Sigmoid colon (tissue), 6 donors: ENCODE results near the gene TARP.

ENCODE experiments used
- DNase-seq: peaks from one replicate; pipeline ENCODE4 v3.0.0-alpha.2; 2019
- H3K27ac ChIP-seq, 4 donors: fragments of 200-600 bp; sonication (generic); one replicate each; pipeline ENCODE4 v1.5.1; 2016 to 2019; ENCODE audit warnings: mild to moderate bottlenecking in 1 of 4
- H3K27me3 ChIP-seq, 3 donors: fragments of 200-600 bp; sonication (generic); one replicate each; pipeline ENCODE4 v1.5.1; 2019; ENCODE audit warnings: mild to moderate bottlenecking in 1 of 3
- H3K36me3 ChIP-seq, 4 donors: fragments of 200-600 bp; sonication (generic); one replicate each; pipeline ENCODE4 v1.5.1; 2016 to 2019
- H3K4me1 ChIP-seq, 4 donors: fragments of 200-600 bp; sonication (generic); one replicate each; pipeline ENCODE4 v1.5.1; 2017 to 2019
- H3K4me3 ChIP-seq, 4 donors: fragments of 200-600 bp; sonication (generic); one replicate each; pipeline ENCODE4 v1.5.1; 2017 to 2019; ENCODE audit warnings: mild to moderate bottlenecking in 2 of 4, moderate library complexity in 1 of 4
- H3K9me3 ChIP-seq, 4 donors: fragments of 200-600 bp in 3 of 4; sonication (generic) in 3 of 4; one replicate each; pipeline versions ENCODE4 v1.5.1 to v1.6.1; 2013 to 2019
- CTCF ChIP-seq, 4 experiments: fragments of 450-650 bp in 3 of 4; fragments of 200-600 bp in 1 of 4; IDR thresholded peaks; one replicate each; pipeline ENCODE4 v1.5.1; 2016 to 2019; ENCODE audit warnings: antibody characterized with exemption in 4 of 4, mild to moderate bottlenecking in 3 of 4, moderate library complexity in 2 of 4
- EP300 ChIP-seq, 4 donors: sonication (generic); formaldehyde crosslinking; IDR thresholded peaks; one replicate each; pipeline ENCODE4 v1.6.1; 2017; ENCODE audit warnings: antibody characterized with exemption in 4 of 4
- POLR2A ChIP-seq, 2 donors: fragments of 450-650 bp; IDR thresholded peaks; one replicate each; pipeline ENCODE4 v1.6.1; 2016; ENCODE audit warnings: antibody characterized with exemption in 2 of 2, mild to moderate bottlenecking in 2 of 2, moderate library complexity in 2 of 2
- POLR2AphosphoS5 ChIP-seq, 4 donors: sonication (generic); formaldehyde crosslinking; IDR thresholded peaks; one replicate each; pipeline ENCODE4 v1.6.1; 2017; ENCODE audit warnings: antibody characterized with exemption in 4 of 4
- WGBS, 2 donors: extraction: QIAGEN DNeasy Blood & Tissue Kit; methylation state at CpG; one replicate each; pipeline ENCODE4 v1.1.7; 2013; 5-methylcytosine and 5-hydroxymethylcytosine counted together
- intact Hi-C: fragments of 100-400 bp; cut with DNase I; formaldehyde crosslinking; loops from one replicate; pipeline ENCODE4 v1.15.1; 2023
- donor health status: healthy with polysubstance abuse.
- donor health status: healthy.

The TARP gene

GRCh38 chr7:38303866-38304265 is 30.4 kb upstream of the TARP start:
- 86 to 88% methylated on average over 2 of the region's 2 CpGs for WGBS, 2 donors
- DNase-seq: no peak

GRCh38 chr7:38300175-38300574 is 26.7 kb upstream of the TARP start:
- no peaks in the 10 kb centered on the region for H3K4me1 ChIP-seq
- intact Hi-C loops: no loop called here
- no peak for DNase-seq
- no peak overlapping the region for H3K4me3 ChIP-seq
- H3K27ac ChIP-seq: no peak overlapping the region
- no peaks in the 10 kb centered on the region for H3K36me3 ChIP-seq
- TF ChIP-seq CTCF (IDR thresholded peaks at IDR 0.05): no peak
- no peak for TF ChIP-seq POLR2A (IDR thresholded peaks at IDR 0.05)
- no peak for TF ChIP-seq EP300 (IDR thresholded peaks at IDR 0.05)
- no peak for TF ChIP-seq POLR2AphosphoS5 (IDR thresholded peaks at IDR 0.05)
- WGBS, 2 donors: 55 to 63% methylated on average over 8 of the region's 8 CpGs
- H3K9me3 ChIP-seq: no peaks in the 10 kb centered on the region
- no peaks in the 10 kb centered on the region for H3K27me3 ChIP-seq

More at GRCh38 chr7:38303866-38304265, 30.4 kb upstream of the TARP start:
- no peaks in the 10 kb centered on the region for H3K36me3 ChIP-seq
- H3K9me3 ChIP-seq: no peaks in the 10 kb centered on the region
- no peak overlapping the region for H3K4me3 ChIP-seq
- intact Hi-C loops: no loop called here
- TF ChIP-seq CTCF (IDR thresholded peaks at IDR 0.05) (no peak), EP300 (IDR thresholded peaks at IDR 0.05) (no peak), POLR2A (IDR thresholded peaks at IDR 0.05) (no peak), POLR2AphosphoS5 (IDR thresholded peaks at IDR 0.05) (no peak)
- H3K27me3 ChIP-seq: no peaks in the 10 kb centered on the region
- H3K4me1 ChIP-seq: no peaks in the 10 kb centered on the region
- no peak overlapping the region for H3K27ac ChIP-seq

- Histone ChIP-seq H3K27ac (no peak overlapping the region), H3K9me3 (no peaks in the 10 kb centered on the region), H3K4me3 (no peak overlapping the region), H3K36me3 (no peaks in the 10 kb centered on the region), H3K4me1 (no peaks in the 10 kb centered on the region), H3K27me3 (no peaks in the 10 kb centered on the region)
- WGBS, 2 donors: 81 to 83% methylated on average over 9 of the region's 9 CpGs
- intact Hi-C loops: no loop called here
- TF ChIP-seq POLR2A (IDR thresholded peaks at IDR 0.05) (no peak), POLR2AphosphoS5 (IDR thresholded peaks at IDR 0.05) (no peak), EP300 (IDR thresholded peaks at IDR 0.05) (no peak), CTCF (IDR thresholded peaks at IDR 0.05) (no peak)
- DNase-seq: no peak
Measured at GRCh38 chr7:38299275-38299931, 26.0 kb upstream of the TARP start.

- no peaks in the 10 kb centered on the region for H3K9me3 ChIP-seq
- H3K27ac ChIP-seq: no peak overlapping the region
- 74 to 75% methylated on average over 5 of the region's 5 CpGs for WGBS, 2 donors
- H3K36me3 ChIP-seq: no peaks in the 10 kb centered on the region
- H3K27me3 ChIP-seq: no peaks in the 10 kb centered on the region
- no peak for DNase-seq
- TF ChIP-seq POLR2A (IDR thresholded peaks at IDR 0.05): no peak
- TF ChIP-seq POLR2AphosphoS5 (IDR thresholded peaks at IDR 0.05): no peak
- no peak for TF ChIP-seq EP300 (IDR thresholded peaks at IDR 0.05)
- TF ChIP-seq CTCF (IDR thresholded peaks at IDR 0.05): no peak
- H3K4me1 ChIP-seq: no peaks in the 10 kb centered on the region
- no peak overlapping the region for H3K4me3 ChIP-seq
- intact Hi-C loops: no loop called here
Measured at GRCh38 chr7:38296059-38296857, 22.8 kb upstream of the TARP start.
